ENCODE data around the gene LY6G6F.
"Not testable (repeated sequence)": the region's sequence is repeated elsewhere in the genome, so short reads cannot be mapped to it uniquely, and the experiment has no call there.

Gene LY6G6F

DNA sequence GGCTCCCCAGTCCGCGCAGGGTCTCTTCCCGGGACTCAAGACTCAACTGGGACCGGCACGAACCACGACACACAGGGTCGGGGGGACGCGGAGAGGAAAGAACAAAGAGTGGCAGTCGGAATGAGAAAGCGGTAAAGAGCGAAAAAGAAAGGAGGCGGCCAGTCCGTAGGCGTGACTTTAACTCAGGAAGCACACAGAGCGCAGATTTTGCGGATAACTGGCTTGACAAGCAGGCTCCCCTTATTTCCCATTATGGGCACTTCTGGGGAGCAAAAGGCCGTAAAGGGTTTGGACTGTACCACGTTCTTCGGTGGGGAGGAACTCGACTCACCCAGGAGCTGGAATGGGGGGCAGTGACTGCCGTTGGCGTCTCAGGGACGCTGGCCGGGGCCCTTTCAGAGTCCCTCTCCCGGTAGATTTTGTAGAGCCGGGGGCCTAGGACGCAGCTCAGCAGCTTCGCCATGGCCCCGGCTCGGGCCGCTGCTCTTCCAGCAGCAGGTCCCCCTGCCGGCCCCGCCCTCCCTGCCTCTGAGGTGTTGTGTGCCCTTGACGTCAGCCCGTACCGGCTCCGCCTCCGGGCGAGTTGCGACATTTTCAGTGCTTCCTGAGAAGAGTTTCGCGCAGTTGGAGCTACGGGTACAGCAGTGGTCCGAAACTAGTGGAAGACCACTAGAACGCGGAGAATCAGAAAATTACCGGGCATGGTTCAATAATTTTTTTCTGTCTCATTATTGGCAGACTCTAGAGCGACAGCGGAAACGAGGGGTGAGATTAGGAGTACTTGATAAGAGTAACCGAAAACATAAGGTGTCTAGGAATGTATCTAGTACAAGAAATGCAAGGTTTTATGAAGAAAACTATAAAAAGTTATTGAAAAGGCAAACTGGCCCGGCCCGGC lies 3.6 kb upstream of the LY6G6F start, which contains the start of gene ABHD16A:
Gene ABHD16A (minus strand): TSS at position 506 of the 898 bp plus-strand sequence. CDS start 43 bp downstream, at position 463.
- DNase-seq: peak; percentile 99

DNA sequence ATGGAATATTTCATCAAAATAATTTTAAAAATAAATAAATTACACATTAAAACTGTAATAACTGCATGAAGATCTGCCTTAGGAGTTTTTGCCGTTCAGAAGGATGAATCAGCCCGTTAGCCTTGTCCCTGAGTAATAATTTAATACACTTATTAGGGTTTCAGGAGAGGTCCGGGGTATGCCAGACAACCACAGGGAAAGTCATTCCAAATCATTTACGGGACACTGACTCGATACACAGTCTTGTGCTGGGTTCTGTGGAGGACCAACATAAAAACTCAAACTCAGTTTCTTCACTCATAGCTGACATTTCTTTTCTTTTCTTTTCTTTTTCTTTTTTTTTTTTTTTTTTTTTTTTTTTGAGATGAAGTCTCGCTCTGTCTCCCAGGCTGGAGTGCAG lies 735 bp upstream of the LY6G6F start:
- no peak for DNase-seq

DNA sequence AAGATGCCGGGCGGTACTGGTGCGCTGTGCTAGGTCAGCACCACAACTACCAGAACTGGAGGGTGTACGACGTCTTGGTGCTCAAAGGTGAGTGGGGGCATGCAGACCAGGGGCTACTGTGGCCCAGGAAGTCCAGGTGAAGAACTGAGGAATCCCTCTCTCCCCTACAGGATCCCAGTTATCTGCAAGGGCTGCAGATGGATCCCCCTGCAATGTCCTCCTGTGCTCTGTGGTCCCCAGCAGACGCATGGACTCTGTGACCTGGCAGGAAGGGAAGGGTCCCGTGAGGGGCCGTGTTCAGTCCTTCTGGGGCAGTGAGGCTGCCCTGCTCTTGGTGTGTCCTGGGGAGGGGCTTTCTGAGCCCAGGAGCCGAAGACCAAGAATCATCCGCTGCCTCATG lies 1.0 kb downstream of the LY6G6F start:
- DNase-seq: no peak

DNA sequence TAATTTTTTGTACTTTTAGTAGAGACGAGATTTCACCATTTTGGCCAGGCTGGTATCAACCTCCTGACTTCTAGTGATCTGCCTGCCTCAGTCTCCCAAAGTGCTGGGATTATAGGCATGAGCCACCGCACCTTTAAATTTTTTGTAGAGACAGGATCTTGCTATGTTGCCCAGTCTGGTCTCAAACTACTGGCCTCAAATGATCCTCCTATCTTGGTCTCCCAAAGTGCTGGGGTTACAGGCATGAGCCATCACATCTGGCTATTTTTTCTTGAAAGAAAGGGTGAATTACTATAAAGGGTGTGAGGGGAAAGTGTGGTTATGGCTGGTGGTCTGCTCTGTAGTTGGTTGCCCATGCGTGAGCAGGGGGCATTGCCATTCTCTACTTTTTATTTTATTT lies 1.6 kb downstream of the LY6G6F start:
- DNase-seq: no peak

DNA sequence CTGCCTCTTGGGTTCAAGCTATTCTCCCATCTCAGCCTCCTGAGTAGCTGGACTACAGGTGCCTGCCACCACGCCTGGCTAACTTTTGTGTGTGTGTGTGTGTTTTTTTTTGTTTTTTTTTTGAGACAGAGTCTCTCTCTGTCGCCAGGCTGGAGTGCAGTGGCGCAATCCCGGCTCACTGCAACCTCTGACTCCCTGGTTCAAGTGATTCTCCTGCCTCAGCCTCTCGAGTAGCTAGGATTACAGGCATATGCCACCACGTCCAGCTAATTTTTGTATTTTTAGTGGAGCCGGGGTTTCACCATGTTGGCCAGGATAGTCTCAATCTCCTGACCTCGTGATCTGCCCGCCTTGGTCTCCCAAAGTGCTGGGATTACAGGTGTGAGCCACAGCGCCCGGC lies 2.5 kb downstream of the LY6G6F start:
- DNase-seq: not testable (repeated sequence)

DNA sequence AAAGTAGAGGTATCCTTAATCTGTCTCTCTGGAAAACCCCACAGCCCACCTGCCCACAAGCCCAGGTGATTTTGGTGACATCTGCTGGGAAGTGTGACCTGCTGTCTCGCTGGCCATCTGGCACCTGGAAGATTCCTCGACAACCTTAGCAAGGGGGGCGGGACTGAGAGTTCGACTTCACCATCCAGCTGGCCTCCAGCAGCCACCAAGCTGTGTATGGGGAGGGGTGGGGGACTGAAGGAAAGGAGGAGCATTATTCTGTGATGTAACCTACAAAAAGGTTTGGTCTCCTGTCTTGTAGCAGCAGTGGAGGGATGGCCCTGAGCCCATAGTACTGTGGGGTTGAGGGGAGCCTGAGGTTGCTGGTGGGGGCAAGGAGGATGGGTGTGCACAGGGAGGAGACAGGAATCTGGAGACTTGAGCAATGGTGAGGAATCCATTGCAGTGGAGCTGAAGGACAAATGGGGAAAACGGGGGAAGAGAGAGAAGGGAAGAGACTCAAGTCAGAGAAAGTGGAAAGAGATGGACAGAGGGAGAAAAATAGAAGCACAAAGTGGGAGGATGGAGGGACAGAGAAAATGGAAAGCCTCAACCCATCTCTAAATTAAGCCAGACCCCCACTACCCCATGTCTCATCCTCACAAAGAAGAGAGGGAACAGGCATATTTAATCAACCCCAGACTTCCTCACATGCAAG lies 4.0 kb downstream of the LY6G6F start:
- DNase-seq: no peak

DNA sequence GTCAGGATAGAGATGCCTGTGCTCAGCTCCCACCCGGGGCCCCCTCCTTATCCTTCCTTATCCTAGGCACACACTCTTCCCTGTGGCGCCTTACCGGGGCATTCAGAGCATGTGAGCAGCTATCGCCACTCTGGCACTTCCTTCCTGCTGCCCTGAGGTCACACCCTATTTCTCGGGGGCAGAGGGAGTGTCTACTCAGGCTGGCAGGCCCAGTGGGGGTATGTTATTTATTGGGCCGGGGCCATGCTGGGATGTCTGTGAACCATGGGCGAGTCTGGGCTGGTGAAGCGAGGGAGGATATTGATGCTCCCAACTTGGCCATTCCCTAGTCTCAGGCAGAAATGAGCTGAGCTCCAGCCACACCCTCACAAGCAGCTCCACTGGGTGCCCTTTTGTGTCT lies 4.6 kb downstream of the LY6G6F start:
- peak; percentile 31 for DNase-seq

DNA sequence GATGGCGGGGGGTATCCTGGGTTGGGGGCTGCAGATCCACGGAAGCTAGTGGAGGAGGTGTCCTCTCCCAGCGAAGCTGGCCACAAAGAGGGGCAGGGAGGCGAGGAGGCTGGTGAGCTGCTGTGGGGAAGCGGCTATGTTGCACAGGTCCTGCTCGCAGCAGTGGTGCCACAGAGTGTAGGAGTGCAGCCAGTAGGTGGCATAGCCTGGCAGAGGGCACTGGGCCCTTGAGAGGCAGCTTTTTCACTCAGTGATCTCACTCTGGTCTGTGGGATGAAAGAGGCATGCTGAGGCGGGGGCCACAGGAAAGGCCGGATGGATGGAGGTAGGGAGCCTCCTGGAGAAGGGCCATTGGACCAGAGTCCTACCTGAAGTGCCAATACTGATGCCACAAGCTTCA lies 5.6 kb downstream of the LY6G6F start:
- DNase-seq: no peak

DNA sequence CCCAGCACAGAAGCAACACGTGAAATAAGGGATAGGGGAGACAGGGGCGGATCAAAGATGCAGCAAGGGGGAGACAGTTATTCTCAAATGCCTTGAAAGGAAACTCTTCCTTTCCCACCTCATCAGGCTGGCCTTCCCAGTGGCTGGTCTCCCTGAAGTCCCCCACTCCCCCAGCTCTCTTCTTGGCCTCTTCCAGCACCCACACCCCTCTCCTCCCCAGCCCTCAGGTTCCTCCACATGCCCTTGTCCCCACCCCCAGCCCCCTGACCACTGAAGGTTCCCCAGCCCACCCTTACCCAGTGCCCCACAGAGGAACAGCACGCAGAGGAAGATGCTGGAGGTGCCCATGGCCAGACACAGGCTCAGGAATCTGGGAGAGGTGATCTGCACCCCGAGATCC lies 6.8 kb downstream of the LY6G6F start:
- no peak for DNase-seq

DNA sequence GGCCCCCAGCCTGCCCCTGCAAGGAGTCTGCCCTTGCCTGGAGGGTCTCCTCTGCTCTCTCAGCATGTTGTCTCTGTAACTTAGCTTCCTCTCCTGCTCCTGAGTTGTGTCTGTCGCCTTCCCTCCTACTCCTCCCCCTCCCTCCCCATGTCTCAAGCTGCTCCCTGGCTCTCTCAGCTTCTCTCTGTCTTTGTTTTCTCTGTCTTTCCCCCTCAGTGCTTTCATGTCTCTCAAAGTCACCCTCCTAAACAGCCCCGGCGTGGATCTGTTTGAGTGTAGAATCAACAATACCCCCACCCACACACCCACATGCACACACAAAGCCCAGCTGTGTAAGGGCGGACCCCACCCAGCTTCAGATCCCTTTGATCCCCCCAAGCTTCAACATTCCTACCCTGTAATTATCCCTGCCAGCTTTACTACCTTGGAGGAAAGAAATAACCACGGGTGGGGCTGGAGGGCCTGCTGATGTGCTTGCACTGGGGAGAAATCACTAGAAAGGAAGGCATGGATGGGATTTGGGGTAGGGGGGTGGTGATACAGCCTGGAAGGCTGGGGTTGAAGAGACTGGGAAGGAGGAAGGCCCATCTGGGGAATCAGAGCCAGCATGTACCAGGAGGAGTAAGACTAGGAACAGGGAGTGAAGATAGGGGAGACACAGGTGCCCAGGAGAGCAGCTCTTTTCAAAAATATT lies 7.5 kb downstream of the LY6G6F start:
- DNase-seq: no peak

DNA sequence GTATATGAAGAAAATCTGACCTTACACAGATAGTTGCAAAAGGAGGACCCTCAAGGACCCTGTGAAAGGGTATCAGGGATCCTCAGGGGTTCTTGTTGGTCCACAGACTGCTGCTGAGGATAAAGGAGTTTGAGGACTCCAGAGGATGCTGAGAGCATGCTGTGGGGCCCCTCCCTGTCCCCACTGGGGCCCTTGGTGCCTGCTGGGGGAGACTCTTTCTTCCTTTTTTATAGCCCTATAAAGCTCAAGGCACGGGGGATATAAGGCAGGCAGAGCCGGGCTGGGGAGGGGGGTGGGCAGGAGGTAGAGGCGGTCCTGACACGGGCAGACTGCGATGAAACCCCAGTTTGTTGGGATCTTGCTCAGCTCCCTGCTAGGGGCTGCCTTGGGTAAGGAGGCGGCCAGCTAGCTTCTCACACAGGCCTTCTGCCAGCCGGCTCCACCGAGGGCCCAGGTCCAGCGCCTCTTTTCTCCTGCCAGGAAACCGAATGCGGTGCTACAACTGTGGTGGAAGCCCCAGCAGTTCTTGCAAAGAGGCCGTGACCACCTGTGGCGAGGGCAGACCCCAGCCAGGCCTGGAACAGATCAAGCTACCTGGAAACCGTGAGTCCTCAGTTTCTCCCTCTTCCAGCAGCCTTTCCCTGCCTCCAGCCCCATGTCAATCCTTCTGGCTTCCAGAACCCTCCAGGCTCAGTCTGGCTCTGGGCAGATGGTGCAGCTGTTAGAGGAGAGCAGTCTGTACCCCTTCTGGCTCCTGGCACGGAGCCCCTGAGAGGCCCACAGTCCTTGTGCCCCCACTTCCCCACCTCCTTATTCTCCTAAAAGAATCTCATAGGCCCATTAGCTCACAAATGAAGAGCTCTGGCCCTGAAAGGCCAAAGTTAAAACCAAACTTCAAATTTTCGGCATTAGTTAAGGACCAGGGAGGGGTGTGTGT lies 8.6 kb downstream of the LY6G6F start, which contains the start of gene LY6G6D:
Gene LY6G6D (plus strand): TSS at position 327 of the 937 bp plus-strand sequence. CDS start 8 bp downstream, at position 335.
- DNase-seq: no peak

DNA sequence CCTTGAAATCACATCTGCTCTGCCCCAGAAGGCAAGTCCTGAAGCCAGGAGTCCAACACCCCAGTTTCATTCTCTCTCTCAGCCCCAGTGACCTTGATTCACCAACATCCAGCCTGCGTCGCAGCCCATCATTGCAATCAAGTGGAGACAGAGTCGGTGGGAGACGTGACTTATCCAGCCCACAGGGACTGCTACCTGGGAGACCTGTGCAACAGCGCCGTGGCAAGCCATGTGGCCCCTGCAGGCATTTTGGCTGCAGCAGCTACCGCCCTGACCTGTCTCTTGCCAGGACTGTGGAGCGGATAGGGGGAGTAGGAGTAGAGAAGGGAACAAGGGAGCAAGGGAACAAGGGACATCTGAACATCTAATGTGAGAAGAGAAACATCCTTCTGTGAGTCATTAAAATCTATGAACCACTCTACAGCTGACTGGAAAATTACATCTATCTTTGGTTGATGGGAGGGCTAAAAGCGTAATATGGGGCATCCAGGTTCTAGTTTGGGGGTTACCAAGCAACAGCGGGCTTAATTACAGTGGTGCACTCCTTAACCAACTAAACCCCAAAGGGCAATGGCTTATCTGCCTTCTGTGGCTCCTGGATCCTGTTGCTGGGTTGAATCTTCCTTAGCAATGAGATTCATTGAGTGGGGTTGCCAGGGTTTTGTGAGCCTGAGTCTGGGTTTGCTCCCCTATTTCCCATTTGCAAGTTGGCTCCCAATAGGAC lies 11.0 kb downstream of the LY6G6F start:
- no peak for DNase-seq

DNA sequence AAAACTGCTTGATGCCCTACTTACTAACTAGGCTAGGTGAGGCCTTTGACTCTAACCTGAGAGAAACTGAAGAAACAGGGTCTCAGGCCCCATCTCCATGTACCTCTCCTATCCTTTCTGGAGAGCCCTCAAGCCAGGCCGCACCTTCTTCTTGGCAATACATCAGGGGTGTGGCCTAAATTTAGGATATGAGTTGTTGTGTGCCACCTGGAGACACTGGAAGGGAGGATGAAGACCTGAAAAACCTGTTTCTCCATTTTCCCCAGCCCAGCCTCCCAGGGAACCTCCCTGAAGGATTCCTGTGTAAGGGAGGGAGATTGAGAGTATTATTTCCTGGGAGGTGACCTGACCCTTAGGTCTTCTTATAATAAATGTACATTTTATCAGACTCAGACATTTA lies 11.6 kb downstream of the LY6G6F start:
- DNase-seq: no peak

DNA sequence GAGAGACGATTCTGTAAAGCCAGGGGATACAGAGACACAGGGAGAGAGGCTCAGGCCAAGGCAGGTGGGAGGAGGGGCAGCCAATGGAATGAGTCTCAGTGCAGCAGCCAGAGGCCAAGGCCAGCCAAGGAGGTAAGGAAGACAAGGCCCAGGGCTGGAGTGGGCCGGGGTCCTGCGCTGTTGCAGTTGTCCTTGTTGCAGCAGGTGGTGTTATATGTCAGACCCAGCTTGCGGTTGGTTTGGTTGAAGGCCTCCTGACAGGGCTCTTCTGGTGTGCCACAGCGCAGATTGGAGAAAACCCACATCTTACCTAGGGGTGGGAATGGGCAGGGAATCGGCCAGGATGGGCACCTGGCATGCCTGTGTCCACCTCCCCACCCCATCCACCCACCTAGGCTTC lies 12.3 kb downstream of the LY6G6F start:
- no peak for DNase-seq

DNA sequence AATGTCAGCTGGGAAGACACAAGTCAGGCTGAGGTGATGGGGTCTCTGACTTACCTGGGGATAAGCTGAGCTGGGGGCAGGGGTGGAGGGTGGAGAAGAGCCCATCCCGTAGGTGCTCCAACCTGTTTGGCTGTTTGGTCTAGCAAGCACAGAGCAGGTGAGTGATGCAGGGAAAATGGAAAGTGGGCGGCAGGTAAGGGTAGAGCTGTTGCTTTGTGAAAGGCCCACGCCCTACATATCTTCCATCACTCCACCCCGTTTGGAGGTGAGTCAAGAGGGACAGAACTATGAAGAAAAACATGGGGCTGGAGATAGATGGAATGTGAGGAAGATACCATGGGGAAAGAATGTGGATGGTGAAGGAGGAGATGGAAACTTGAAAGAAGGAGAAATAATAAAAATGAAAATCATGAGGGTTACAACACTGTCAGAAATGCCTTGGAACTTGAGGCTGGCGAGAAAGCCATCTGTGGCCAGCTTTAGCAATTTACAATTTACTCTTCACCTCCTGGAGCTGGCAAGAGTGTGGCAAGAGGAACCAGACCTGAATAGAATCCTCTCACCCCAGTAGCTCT lies 13.6 kb downstream of the LY6G6F start:
- DNase-seq: no peak

DNA sequence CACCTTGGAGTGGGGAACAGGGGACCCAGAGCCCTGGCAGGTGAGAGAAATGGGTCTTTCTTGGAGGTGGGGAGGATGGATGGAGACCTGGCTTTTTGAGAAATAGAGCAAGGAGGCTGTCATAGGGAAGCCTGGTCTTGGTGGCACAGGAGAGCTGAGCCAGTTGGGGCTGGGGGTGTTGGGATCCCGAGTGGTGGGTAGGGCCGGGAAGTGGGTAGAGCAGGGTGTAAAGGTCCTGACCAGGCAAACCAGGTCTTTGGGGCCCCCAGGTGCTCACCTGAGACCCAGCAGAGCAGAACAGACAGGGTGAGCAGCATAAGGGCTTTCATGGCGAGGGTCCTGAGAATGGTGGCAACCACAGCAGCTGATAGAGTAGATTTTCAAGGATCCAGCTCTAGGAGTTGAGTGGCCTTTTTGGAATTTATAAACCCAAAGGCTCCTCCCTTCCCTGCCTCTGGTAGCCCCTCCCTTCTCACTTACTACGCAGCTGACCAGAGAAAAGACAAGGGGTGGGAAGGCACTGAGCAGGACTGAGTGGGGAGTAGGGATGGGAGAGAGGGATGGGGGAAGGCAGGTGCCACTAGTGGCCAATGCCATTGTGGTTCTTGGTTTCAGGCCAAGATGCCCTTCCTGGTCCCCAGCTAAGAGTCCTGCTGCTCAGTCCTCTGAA lies 14.8 kb downstream of the LY6G6F start, which contains the start of gene LY6G6C:
Gene LY6G6C (minus strand): TSS at position 396 of the 670 bp plus-strand sequence. CDS start 67 bp downstream, at position 329.
- no peak for DNase-seq

DNA sequence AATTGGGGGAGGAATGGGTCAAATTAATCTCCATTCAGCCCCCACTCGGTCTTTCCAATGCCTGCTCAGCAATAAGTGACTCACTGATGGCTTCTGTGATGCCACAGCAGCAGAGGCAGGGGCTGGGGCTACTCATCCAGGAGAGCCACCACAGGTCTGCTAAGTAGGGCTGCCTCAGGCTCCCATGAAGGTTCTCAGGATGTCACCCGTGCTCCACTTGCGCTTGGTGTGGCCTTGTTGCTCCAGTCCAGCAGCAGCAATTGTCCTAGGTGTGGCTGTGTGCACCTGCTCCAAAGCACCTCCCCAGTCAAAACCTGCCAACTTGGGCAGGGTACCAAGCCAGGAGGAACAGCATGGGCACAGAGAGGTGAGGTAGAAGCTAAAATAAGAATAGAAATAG lies 15.5 kb downstream of the LY6G6F start:
- no peak for DNase-seq

DNA sequence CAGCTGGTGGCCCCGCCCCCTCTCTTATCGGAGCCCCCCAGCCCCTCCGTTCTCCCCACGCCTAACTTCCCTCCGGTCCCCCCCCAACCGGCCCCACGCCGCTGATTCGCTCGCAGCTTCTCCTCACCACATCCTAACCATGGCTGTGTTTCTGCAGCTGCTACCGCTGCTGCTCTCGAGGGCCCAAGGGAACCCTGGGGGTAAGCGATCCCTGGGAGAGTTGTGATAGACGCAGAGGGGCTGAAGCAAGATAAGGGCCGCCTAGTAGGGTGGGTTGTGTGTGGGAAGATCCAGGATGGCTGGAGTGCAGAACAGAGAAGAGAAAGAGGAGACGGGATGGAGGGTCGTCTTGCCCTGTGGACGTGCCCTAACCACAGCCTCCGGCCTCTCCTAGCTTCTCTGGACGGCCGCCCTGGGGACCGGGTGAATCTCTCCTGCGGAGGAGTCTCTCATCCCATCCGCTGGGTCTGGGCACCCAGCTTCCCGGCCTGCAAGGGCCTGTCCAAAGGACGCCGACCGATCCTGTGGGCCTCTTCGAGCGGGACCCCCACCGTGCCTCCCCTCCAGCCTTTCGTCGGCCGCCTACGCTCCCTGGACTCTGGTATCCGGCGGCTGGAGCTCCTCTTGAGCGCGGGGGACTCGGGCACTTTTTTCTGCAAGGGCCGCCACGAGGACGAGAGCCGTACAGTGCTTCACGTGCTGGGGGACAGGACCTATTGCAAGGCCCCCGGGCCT lies 16.7 kb downstream of the LY6G6F start, which contains the start of gene MPIG6B:
Gene MPIG6B (plus strand): TSS at position 129 of the 735 bp plus-strand sequence. CDS start 11 bp downstream, at position 140.
- DNase-seq: no peak

DNA sequence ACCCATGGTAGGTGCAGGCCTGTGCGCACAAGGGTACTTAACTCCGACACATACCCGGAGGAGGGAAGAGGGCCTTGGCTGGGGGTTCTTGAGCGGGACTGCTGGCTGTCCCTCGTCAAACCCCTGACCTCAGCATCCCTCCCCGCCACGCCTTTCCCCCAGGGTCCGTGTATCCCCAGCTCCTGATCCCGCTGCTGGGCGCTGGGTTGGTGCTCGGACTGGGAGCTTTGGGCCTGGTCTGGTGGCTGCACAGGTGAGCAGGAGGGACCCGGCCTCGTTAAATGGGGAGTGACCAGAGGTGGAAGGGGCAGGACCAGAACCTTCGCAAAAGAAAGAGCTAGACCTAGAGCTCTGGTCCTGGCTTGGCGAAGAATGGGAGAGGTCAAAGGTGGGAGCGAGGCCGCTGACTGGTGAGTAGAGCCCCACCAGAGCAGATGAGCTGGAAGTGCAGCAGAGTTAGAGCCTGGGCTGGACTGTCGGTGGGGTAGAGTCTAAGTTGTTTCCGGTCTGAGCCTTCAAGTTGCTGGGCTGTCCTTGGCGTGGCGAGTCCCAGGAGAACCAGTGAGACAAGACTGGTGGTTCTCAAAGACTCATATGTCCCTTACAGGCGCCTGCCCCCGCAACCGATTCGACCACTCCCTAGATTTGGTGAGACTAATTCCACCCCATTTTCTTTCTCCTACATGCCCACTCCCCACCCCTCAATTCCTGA lies 17.5 kb downstream of the LY6G6F start:
- no peak for DNase-seq

All from suppressor macrophage treated with lipopolysaccharide for 4 hours (primary cell).